Endodermal cell (in vitro differentiated cells): ENCODE data around the gene P2RX7. TPM values are rescaled to one million over a fixed set of nuclear protein-coding genes. Genes with fewer than 3 reads are reported as not detected.
"Not testable (repeated sequence)": the region's sequence is repeated elsewhere in the genome, so short reads cannot be mapped to it uniquely, and the experiment has no call there.

Experiments used
- DNase-seq: peaks from one replicate; pipeline ENCODE4 v3.0.0-alpha.2; 2017
- H3K27ac ChIP-seq: 2 replicates; pipeline ENCODE4 v1.5.1; 2013; ENCODE audit warnings: mild to moderate bottlenecking, low read depth, low read length, moderate library complexity
- H3K27me3 ChIP-seq: 2 replicates; pipeline ENCODE4 v1.6.1; 2013; ENCODE audit warnings: mild to moderate bottlenecking, low read length, moderate library complexity; ENCODE audit not compliant: insufficient read depth, control insufficient read depth, poor library complexity, severe bottlenecking
- H3K36me3 ChIP-seq: 2 replicates; pipeline ENCODE4 v1.7.0; 2013; ENCODE audit warnings: mild to moderate bottlenecking, low read length, moderate library complexity; ENCODE audit not compliant: control insufficient read depth, insufficient read depth
- H3K4me1 ChIP-seq: one replicate; pipeline ENCODE4 v1.7.0; 2013; ENCODE audit warnings: low read length; ENCODE audit not compliant: control insufficient read depth, insufficient read depth
- H3K4me3 ChIP-seq: 2 replicates; pipeline ENCODE4 v1.5.1; 2013; ENCODE audit warnings: mild to moderate bottlenecking, low read length, moderate library complexity
- H3K9ac ChIP-seq: 2 replicates; pipeline ENCODE4 v1.6.1; 2013; ENCODE audit warnings: mild to moderate bottlenecking, low read length, moderate library complexity; ENCODE audit not compliant: poor library complexity, severe bottlenecking; ENCODE audit errors: extremely low read depth
- H3K9me3 ChIP-seq: 2 replicates; pipeline ENCODE4 v1.6.1; 2013; ENCODE audit warnings: mild to moderate bottlenecking, low read length, moderate library complexity; ENCODE audit not compliant: control insufficient read depth
- H3K27ac Mint-ChIP-seq: 2 replicates; pipeline ENCODE4 v1.8.0; 2020; ENCODE audit warnings: mixed read lengths
- H3K27me3 Mint-ChIP-seq: 2 replicates; pipeline ENCODE4 v1.8.0; 2021; ENCODE audit warnings: mild to moderate bottlenecking, mixed read lengths; ENCODE audit not compliant: insufficient read depth
- H3K36me3 Mint-ChIP-seq: 2 replicates; pipeline ENCODE4 v1.8.0; 2020; ENCODE audit warnings: low read depth, mixed read lengths
- H3K4me1 Mint-ChIP-seq: 2 replicates; pipeline ENCODE4 v1.8.0; 2020; ENCODE audit warnings: mixed read lengths
- H3K4me3 Mint-ChIP-seq: 2 replicates; pipeline ENCODE4 v1.8.0; 2020; ENCODE audit warnings: mild to moderate bottlenecking, moderate library complexity, mixed read lengths
- H3K9me3 Mint-ChIP-seq: 2 replicates; pipeline ENCODE4 v1.8.0; 2020; ENCODE audit warnings: mild to moderate bottlenecking, mixed read lengths
- CTCF ChIP-seq: fragments of 200-600 bp; sonication (generic); conservative IDR thresholded peaks from 2 replicates; pipeline ENCODE4 v1.5.0; 2021; ENCODE audit warnings: antibody characterized with exemption, mild to moderate bottlenecking
- WGBS, 2 experiments: methylation state at CpG; one replicate each; pipeline versions ENCODE4 v1.1.5 to v1.1.7; 2013; ENCODE audit warnings: missing lambda C conversion rate in 2 of 2, mixed read lengths in 1 of 2; ENCODE audit not compliant: insufficient coverage in 1 of 2, insufficient read length in 1 of 2; 5-methylcytosine and 5-hydroxymethylcytosine counted together
- total RNA-seq, 2 donors: library from RNA; stranded (reverse); fragmentation: NEBNext Ultra II Directional in 1 of 2; extraction: Animal tissue kit (Norgen Biotek cat#: 25700) in 1 of 2; gene quantifications; 2 replicates in 1 of 2; 3 replicates in 1 of 2; pipeline ENCODE4 v1.2.1, GENCODE V29; 2021

Gene P2RX7
- total RNA-seq, 2 donors from 2014 or later, result 0.18 TPM; not detected in 1

- DNase-seq, result no peak
- H3K27me3 ChIP-seq, result peaks cover 69% of the 10 kb centered on the region
- no peaks in the 10 kb centered on the region for H3K4me1 ChIP-seq
- TF ChIP-seq CTCF, result no peak
- H3K4me3 Mint-ChIP-seq, result no peak overlapping the region
- H3K27ac Mint-ChIP-seq, result no peak overlapping the region
- H3K9me3 ChIP-seq, result peaks cover 3% of the 10 kb centered on the region
- no peak overlapping the region for H3K4me3 ChIP-seq
- 75 to 82% methylated on average over 3 to 7 of the region's 7 CpGs for WGBS, 2 experiments
- H3K4me1 Mint-ChIP-seq, result no peaks in the 10 kb centered on the region
- no peak overlapping the region for H3K9ac ChIP-seq
- no peaks in the 10 kb centered on the region for H3K36me3 Mint-ChIP-seq
- H3K36me3 ChIP-seq, result no peaks in the 10 kb centered on the region
- H3K27ac ChIP-seq, result no peak overlapping the region
- H3K27me3 Mint-ChIP-seq, result peaks cover 39% of the 10 kb centered on the region
- peaks cover 9% of the 10 kb centered on the region for H3K9me3 Mint-ChIP-seq
Measured at GRCh38 chr12:121159467-121160307, 27.0 kb downstream of the P2RX7 start.

GRCh38 chr12:121162384-121162783, 29.7 kb downstream of the P2RX7 start:
- Histone ChIP-seq H3K9ac (no peak overlapping the region), H3K27ac (no peak overlapping the region), H3K9me3 (peaks cover 3% of the 10 kb centered on the region), H3K27me3 (peaks cover 75% of the 10 kb centered on the region), H3K4me3 (no peak overlapping the region), H3K4me1 (no peaks in the 10 kb centered on the region), H3K36me3 (no peaks in the 10 kb centered on the region)
- peaks cover 41% of the 10 kb centered on the region for H3K27me3 Mint-ChIP-seq
- no peak for DNase-seq
- no peaks in the 10 kb centered on the region for H3K36me3 Mint-ChIP-seq
- whole genome bisulfite sequencing, 2 experiments, result 85 to 92% methylated on average over 5 to 10 of the region's 10 CpGs
- peaks cover 9% of the 10 kb centered on the region for H3K9me3 Mint-ChIP-seq
- H3K27ac Mint-ChIP-seq, result no peak overlapping the region
- no peak overlapping the region for H3K4me3 Mint-ChIP-seq
- TF ChIP-seq CTCF, result no peak
- H3K4me1 Mint-ChIP-seq, result no peaks in the 10 kb centered on the region

- H3K9ac ChIP-seq, result no peak overlapping the region
- Mint-ChIP-seq H3K27me3 (peaks cover 40% of the 10 kb centered on the region), H3K4me1 (no peaks in the 10 kb centered on the region), H3K36me3 (no peaks in the 10 kb centered on the region), H3K9me3 (peaks cover 7% of the 10 kb centered on the region), H3K27ac (no peak overlapping the region), H3K4me3 (no peak overlapping the region)
- TF ChIP-seq CTCF, result no peak
- no peaks in the 10 kb centered on the region for H3K36me3 ChIP-seq
- H3K4me3 ChIP-seq, result no peak overlapping the region
- DNase-seq, result no peak
- no peak overlapping the region for H3K27ac ChIP-seq
- H3K4me1 ChIP-seq, result no peaks in the 10 kb centered on the region
- 86% methylated on average over 1 of the region's 2 CpGs; no CpG with 5 or more reads in 1 of the 2 experiments for WGBS, 2 experiments
- H3K9me3 ChIP-seq, result peaks cover 3% of the 10 kb centered on the region
- H3K27me3 ChIP-seq, result peaks cover 79% of the 10 kb centered on the region
Measured at GRCh38 chr12:121162985-121163384, 30.3 kb downstream of the P2RX7 start.

GRCh38 chr12:121164839-121165238, 32.2 kb downstream of the P2RX7 start:
- not testable (repeated sequence) for H3K36me3 ChIP-seq, H3K27ac Mint-ChIP-seq, H3K4me3 Mint-ChIP-seq, H3K9ac ChIP-seq, H3K9me3 Mint-ChIP-seq, H3K4me3 ChIP-seq, H3K9me3 ChIP-seq, DNase-seq, H3K27ac ChIP-seq, H3K36me3 Mint-ChIP-seq, H3K4me1 Mint-ChIP-seq, H3K4me1 ChIP-seq
- peaks cover 51% of the 10 kb centered on the region for H3K27me3 Mint-ChIP-seq
- peaks cover 92% of the 10 kb centered on the region for H3K27me3 ChIP-seq
- WGBS, 2 experiments, result 96 to 100% methylated on average over 4 to 6 of the region's 6 CpGs
